Stromal cell of bone marrow (primary cell): ENCODE data around the gene ACSL1.
A peak's percentile ranks its signal among the peaks of the same experiment; 100 is the strongest.
"Not testable (repeated sequence)": the region's sequence is repeated elsewhere in the genome, so short reads cannot be mapped to it uniquely, and the experiment has no call there.

ENCODE experiments used
- DNase-seq: peaks from one replicate; pipeline ENCODE4 v3.0.0-alpha.2; 2012; ENCODE audit warnings: low read depth

Gene ACSL1

GRCh38 chr4:184790826-184791225 is 34.9 kb downstream of the ACSL1 start:
- DNase-seq, result no peak

GRCh38 chr4:184787766-184788503 is 37.8 kb downstream of the ACSL1 start:
- DNase-seq, result no peak

GRCh38 chr4:184785813-184786212 is 40.0 kb downstream of the ACSL1 start:
- no peak for DNase-seq

GRCh38 chr4:184784628-184785257 is 41.0 kb downstream of the ACSL1 start:
- DNase-seq, result no peak

- no peak for DNase-seq
These were observed 42.9 kb downstream of the ACSL1 start for GRCh38 chr4:184782731-184783373.

- DNase-seq, result not testable (repeated sequence)
These were observed 46.6 kb downstream of the ACSL1 start for GRCh38 chr4:184779160-184779559.

- no peak for DNase-seq
These were observed 47.4 kb downstream of the ACSL1 start for GRCh38 chr4:184778325-184778724.

GRCh38 chr4:184776821-184777220 is 48.9 kb downstream of the ACSL1 start:
- DNase-seq, result no peak

GRCh38 chr4:184775854-184776555 is 49.8 kb downstream of the ACSL1 start:
- peak; percentile 12 for DNase-seq

- DNase-seq, result no peak
These were observed 51.6 kb downstream of the ACSL1 start for GRCh38 chr4:184774152-184774551.

- DNase-seq, result no peak
These were observed 54.4 kb downstream of the ACSL1 start for GRCh38 chr4:184771416-184771815.

- no peak for DNase-seq
These were observed 56.5 kb downstream of the ACSL1 start for GRCh38 chr4:184769141-184769765.

GRCh38 chr4:184768296-184768695 is 57.5 kb downstream of the ACSL1 start:
- no peak for DNase-seq

- DNase-seq, result no peak
These were observed 59.3 kb downstream of the ACSL1 start for GRCh38 chr4:184766446-184766845.

- no peak for DNase-seq
These were observed 60.1 kb downstream of the ACSL1 start for GRCh38 chr4:184765473-184766340.

- DNase-seq, result no peak
These were observed 61.2 kb downstream of the ACSL1 start for GRCh38 chr4:184764601-184765000.

- DNase-seq, result no peak
These were observed 62.5 kb downstream of the ACSL1 start for GRCh38 chr4:184763150-184763780.

- no peak for DNase-seq
These were observed 63.7 kb downstream of the ACSL1 start for GRCh38 chr4:184762100-184762499.

GRCh38 chr4:184760681-184761080 is 65.1 kb downstream of the ACSL1 start:
- DNase-seq, result no peak

- DNase-seq, result peak; percentile 72
These were observed 68.0 kb downstream of the ACSL1 start for GRCh38 chr4:184757810-184758209.

- peak; percentile 48 for DNase-seq
These were observed 69.4 kb downstream of the ACSL1 start for GRCh38 chr4:184756399-184756798.
